GM12874 (cell line): Measurements from ENCODE around the gene IRF7.

Experiments used
- TF ChIP-seq, protein P1 (sequence below): IDR thresholded peaks from 2 replicates; pipeline ENCODE4 v1.5.1; 2011; ENCODE audit warnings: low read depth, mild to moderate bottlenecking, control low read depth, low read length, moderate library complexity; ENCODE audit not compliant: insufficient read depth

IRF7 gene

DNA sequence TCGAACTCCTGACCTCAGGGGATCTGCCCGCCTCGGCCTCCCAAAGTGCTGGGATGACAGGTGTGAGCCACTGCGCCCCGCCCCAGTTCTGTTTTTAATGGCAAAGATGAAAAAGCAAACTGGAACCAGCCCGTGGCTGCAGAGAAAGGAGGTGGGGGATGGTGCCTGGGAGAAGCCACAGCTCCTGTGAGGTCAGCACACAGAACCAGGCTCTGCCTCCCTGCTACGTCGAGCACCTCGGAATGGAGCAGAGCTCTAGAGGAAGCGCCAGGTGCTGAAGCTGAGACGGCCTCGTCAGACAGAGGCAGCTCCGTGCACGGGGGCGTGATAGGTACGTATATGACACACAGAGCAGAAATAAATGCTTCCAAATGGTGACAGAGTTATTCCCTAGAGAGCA is 29.8 kb upstream of the IRF7 start:
- TF ChIP-seq, protein P1, sequence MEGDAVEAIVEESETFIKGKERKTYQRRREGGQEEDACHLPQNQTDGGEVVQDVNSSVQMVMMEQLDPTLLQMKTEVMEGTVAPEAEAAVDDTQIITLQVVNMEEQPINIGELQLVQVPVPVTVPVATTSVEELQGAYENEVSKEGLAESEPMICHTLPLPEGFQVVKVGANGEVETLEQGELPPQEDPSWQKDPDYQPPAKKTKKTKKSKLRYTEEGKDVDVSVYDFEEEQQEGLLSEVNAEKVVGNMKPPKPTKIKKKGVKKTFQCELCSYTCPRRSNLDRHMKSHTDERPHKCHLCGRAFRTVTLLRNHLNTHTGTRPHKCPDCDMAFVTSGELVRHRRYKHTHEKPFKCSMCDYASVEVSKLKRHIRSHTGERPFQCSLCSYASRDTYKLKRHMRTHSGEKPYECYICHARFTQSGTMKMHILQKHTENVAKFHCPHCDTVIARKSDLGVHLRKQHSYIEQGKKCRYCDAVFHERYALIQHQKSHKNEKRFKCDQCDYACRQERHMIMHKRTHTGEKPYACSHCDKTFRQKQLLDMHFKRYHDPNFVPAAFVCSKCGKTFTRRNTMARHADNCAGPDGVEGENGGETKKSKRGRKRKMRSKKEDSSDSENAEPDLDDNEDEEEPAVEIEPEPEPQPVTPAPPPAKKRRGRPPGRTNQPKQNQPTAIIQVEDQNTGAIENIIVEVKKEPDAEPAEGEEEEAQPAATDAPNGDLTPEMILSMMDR, result no peak

DNA sequence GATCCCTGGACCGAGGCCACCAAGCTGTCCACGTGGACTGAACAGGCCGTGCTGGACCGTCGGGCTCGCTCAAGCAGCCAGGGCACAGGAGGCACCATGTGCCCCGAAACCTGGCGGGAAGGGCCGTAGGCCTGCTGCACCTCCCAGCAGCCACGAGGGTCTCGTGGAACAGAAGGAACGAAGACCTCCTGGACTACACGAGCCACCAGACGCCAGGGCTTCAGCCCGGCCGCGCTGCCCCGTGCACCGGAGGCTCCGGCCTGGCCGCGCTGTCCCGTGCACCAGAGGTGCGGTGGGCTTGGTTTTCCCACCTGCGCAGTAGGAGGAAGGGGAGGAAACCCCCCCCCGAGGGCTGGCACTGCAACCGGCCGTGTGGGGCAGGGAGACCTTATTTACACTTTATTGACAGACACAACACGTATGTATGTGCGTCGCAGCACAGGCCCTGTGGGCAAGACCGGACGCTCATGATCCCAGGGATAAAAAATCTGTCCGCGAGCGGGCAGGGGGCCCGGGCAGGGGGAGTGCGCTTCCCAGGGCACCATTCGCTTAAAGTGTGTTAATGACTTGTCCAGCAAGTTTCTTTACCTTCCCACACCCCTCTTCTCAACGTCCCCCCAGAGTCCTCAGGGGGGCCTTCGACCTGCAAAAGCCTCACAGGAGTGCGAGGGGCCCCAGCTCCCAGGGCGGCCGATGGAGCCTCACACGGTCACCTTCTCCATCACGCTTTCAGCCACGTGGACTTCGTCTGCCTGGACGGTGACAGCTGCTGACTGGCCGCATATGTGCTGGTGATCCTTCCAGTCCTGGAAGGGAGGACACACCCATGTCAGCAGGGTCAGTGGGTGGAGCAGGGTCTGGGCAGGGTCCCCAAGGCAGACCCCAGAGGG is 28.3 kb upstream of the IRF7 start:
- TF ChIP-seq, protein P1, result no peak

DNA sequence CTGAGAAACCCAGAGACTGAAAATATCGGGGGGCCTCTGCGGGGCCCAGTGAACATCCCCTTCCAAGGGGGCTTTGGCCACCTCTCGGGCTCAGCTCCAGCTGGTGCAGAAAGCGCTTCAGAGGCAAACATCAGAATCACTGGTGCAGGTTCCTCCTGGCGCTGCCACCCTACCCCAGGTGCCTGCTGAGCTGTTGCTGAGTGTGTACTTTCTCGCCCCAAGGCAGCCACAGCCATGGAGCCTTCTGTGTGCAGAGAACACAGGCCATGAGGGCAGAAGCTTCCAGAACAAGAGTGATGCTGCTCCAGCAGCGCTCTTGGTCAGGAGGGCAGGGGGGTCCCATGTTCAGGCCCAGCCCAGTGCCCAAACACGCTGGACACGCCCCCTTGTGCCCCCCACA is 27.6 kb upstream of the IRF7 start:
- TF ChIP-seq, protein P1, result no peak

DNA sequence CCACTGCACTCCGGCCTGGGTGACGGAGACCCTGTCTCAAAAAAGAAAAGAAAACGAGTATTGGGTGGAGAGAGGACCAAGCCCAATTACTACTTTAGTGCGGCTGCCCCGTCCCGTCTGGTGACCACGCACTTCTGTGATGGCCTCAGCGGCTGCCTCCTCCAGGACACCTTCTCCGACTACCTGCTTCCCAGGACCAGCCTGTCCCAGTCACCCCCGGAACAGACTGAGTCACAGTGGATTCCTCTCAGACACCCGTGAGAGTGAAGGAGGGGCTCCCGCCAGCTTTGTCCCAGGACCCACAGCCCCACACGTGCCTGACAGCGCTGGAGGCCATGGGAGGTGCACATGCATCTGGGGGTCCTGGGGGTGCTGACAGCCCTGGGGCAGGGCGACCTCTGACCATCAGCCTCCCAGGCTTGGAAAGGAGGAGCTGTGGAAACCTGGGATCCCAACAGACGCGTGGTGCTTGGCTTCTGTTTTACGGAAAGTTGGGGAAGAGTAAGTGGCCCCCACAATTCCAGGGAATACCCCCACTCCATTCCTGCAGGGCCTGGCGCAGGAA is 26.1 kb upstream of the IRF7 start:
- TF ChIP-seq, protein P1, result no peak

DNA sequence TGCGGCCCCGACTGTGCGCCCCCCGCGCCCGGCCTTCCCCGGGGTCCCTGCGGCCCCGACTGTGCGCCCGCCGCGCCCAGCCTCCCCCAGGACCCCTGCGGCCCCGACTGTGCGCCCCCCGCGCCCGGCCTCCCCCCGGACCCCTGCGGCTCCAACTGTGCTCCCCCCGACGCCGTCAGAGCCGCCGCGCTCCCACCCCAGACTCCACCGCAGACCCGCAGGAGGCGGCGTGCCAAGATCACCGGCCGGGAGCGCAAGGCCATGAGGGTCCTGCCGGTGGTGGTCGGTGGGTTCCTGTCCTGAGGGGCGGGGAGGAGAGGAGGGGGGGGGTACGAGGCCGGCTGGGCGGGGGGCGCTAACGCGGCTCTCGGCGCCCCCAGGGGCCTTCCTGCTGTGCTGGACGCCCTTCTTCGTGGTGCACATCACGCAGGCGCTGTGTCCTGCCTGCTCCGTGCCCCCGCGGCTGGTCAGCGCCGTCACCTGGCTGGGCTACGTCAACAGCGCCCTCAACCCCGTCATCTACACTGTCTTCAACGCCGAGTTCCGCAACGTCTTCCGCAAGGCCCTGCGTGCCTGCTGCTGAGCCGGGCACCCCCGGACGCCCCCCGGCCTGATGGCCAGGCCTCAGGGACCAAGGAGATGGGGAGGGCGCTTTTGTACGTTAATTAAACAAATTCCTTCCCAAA is 24.4 kb upstream of the IRF7 start:
- TF ChIP-seq, protein P1, result no peak

DNA sequence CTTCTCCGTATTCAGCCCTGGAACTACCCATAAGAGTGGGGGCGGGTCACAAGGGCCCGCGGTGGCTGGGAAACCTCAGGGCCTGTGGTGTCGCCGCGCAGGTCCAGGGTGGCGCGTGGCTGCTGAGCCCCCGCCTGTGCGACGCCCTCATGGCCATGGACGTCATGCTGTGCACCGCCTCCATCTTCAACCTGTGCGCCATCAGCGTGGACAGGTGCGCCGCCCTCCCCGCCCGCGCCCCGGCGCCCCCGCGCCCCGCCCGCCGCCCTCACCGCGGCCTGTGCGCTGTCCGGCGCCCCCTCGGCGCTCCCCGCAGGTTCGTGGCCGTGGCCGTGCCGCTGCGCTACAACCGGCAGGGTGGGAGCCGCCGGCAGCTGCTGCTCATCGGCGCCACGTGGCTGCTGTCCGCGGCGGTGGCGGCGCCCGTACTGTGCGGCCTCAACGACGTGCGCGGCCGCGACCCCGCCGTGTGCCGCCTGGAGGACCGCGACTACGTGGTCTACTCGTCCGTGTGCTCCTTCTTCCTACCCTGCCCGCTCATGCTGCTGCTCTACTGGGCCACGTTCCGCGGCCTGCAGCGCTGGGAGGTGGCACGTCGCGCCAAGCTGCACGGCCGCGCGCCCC is 23.7 kb upstream of the IRF7 start:
- TF ChIP-seq, protein P1, result no peak
